GM12873 (cell line): ENCODE results near the gene ACER3.

Experiments used
- TF ChIP-seq, protein P1 (sequence below): IDR thresholded peaks from 2 replicates; pipeline ENCODE4 v1.5.1; 2012; ENCODE audit warnings: low read depth, mild to moderate bottlenecking, moderate library complexity, low read length, control low read depth; ENCODE audit not compliant: insufficient read depth; ENCODE audit errors: missing control alignments

ACER3 gene

DNA sequence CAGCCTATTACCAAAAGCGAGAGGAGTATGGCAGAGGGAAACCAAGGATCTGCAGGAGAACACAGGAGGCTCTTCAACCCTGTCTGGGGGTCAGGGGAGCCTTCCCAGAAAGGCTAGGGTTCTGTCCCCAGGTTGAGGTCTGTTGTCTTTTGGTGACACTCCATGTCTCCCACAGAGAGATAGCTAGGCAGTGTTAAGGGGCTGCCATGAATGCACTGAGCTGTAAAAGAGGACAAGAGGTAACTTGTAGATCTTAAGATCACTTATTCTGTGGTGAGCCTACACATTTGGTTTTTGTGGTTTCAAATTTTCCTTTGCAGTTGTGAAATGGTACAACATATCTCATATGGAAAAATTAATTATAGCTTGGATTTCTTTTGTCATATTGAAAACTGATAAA lies 6.0 kb upstream of the ACER3 start:
- TF ChIP-seq, protein P1, sequence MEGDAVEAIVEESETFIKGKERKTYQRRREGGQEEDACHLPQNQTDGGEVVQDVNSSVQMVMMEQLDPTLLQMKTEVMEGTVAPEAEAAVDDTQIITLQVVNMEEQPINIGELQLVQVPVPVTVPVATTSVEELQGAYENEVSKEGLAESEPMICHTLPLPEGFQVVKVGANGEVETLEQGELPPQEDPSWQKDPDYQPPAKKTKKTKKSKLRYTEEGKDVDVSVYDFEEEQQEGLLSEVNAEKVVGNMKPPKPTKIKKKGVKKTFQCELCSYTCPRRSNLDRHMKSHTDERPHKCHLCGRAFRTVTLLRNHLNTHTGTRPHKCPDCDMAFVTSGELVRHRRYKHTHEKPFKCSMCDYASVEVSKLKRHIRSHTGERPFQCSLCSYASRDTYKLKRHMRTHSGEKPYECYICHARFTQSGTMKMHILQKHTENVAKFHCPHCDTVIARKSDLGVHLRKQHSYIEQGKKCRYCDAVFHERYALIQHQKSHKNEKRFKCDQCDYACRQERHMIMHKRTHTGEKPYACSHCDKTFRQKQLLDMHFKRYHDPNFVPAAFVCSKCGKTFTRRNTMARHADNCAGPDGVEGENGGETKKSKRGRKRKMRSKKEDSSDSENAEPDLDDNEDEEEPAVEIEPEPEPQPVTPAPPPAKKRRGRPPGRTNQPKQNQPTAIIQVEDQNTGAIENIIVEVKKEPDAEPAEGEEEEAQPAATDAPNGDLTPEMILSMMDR = no peak

DNA sequence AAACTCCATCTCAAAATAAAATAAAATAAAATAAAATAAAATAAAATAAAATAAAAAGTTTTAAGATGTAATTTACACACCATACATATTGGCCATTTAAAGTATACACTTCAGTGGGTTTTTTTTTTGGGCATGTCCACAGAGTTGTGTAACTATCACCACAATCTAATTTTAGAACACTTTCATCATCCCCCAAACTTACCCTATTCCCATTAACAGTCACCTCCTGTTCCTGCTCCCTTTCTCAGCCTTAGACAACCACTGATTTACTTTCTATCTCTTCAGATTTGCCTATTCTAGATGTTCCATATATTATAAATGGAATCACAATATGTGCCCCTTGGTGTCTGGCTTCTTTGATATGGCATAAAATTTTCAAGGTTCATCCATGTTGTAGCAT lies 4.6 kb upstream of the ACER3 start:
- TF ChIP-seq, protein P1 = no peak

DNA sequence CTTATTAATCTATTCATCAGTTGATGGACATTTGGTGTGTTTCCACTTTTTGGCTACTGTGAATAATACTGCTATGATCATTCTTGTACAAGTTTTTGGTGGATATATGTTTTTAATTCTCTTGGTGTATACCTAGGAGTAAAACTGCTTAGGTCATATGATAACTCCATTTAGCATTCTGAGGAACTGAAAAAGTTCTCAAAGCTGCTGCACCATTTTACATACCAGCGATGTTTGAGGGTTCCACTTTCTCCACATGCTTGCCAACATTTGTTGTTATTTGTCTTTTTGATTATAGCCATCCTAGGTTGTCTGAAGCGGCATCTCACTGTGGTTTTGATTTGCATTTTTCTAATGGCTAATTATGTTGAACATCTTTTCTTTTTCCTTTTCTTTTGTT lies 4.1 kb upstream of the ACER3 start:
- TF ChIP-seq, protein P1 = no peak

DNA sequence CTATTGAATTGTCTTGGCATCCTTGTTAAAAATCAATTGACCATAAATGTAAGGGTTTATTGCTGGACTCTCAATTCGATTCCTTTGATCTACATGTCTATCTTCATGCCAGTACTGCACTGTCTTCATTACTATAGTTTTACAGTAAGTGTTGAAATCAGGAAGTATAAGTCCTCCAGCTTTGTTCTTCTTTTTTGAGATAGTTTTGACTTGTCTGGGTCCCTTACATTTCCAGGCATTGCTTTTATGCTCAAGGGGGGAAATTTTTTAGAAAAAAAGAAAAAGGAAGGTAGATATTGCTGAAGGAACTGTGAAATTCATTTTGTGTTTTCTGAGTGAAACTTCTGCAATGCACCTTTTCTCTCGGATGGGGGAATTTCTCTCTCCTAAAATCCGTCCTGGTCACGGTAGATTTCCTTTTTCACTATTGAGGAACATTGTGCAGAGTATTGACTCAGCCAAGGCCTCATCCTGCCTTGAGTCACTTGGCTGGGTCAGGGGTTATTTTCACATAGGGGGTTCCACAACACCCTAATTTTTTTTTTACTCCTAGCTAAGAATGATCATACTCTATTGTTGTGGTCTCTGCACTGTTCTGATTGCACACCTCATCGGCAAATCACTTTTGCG lies 2.8 kb upstream of the ACER3 start:
- TF ChIP-seq, protein P1 = no peak

DNA sequence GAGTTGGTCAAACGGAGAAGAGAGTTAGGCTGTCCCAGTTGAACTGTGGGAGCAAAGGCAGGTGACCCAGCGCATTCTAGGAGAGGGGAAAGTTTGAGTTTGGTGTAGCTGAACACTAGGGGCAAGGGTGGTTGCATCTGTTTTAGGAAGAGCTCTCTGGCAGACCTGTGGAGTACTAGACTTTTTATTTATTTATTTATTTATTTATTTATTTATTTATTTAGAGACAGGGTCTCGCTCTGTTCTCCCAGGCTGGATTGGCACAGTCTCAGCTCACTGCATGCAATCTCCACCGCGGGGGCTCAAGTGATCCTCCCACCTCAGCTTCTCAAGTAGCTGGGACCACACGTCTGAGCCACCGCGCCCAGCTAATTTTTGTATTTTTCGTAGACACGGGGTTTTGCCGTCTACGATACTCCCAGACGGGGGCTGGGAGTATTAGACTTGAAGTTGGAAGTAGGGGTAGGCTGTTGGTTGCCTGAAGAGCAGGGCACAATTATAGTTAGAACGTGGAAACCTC lies 950 bp upstream of the ACER3 start:
- TF ChIP-seq, protein P1 = no peak

DNA sequence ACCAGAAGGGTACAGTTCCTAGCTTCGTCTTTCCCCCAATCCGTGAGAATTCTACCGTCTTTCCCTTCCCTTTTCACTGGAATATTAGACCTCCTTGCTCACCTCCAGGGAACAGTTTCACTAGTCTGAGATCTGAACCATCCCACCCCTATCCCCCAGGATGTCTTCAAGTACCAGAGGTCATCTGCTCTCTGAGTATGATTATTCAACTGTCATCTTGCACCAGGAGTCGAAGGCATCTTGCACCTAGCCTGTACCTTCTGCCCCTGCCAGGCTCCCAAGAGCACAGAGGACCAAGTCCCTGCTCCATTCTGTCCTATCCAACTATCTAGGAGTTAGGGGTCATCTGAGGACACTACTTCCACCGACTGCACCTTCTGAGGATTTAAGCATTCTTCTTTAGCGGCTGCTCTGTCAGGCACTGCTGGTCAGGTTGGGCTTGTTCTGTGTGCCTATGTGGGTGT lies 804 bp downstream of the ACER3 start:
- TF ChIP-seq, protein P1 = no peak

DNA sequence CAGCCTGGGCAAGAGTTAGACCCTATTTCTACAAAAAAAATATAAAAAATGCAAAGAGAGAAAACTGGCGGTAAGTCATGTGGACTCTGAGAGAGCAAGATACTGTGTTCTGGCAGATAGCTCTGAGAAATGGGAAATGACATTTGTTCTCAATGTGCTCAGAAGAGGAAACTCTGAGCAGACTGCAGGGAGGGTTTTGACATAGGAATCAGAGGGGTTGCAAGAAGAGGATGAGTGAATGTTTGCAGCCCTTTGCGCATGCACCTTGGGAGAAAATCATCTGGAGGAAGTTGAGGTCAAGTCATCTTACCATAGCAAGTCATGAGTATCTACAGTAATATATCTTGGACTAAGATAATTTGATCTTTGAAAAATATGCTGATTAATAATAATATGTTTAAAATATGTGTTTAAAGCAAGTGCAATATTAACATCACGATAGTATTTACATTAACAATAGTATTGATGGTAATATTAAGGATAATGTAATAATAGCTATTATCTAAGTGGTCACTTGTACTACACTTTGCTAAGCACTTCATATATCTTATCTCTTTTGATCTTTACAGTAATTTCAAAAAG lies 2.6 kb downstream of the ACER3 start:
- TF ChIP-seq, protein P1 = no peak
